Measurements from ENCODE around the gene TMIGD1.
A peak's percentile ranks its signal among the peaks of the same experiment; 100 is the strongest.

The TMIGD1 gene

GRCh38 chr17:30326809-30327208 lies 7.0 kb downstream of the TMIGD1 start:
- DNase-seq = no peak

GRCh38 chr17:30324723-30325122 lies 9.1 kb downstream of the TMIGD1 start:
- no peak for DNase-seq

- DNase-seq = peak; percentile 66 to 75 (median 68)
Measured at GRCh38 chr17:30323895-30324319, 9.9 kb downstream of the TMIGD1 start.

- peak in 2 of 3 donors; percentile 37 to 46 for DNase-seq
Measured at GRCh38 chr17:30323262-30323894, 10.5 kb downstream of the TMIGD1 start.

GRCh38 chr17:30321314-30321713 lies 12.5 kb downstream of the TMIGD1 start:
- DNase-seq = no peak

GRCh38 chr17:30318155-30318554 lies 15.7 kb downstream of the TMIGD1 start:
- no peak for DNase-seq

- peak in 2 of 3 donors; percentile 17 to 40 for DNase-seq
Measured at GRCh38 chr17:30316736-30317135, 17.1 kb downstream of the TMIGD1 start.

- DNase-seq = no peak
Measured at GRCh38 chr17:30315106-30315505, 18.8 kb downstream of the TMIGD1 start.

GRCh38 chr17:30314474-30314873 lies 19.4 kb downstream of the TMIGD1 start:
- no peak for DNase-seq

- no peak for DNase-seq
Measured at GRCh38 chr17:30312226-30312625, 21.6 kb downstream of the TMIGD1 start.

GRCh38 chr17:30310562-30310961 lies 23.3 kb downstream of the TMIGD1 start:
- DNase-seq = no peak

- DNase-seq = no peak
Measured at GRCh38 chr17:30309591-30309990, 24.3 kb downstream of the TMIGD1 start.

GRCh38 chr17:30308406-30308805 lies 25.5 kb downstream of the TMIGD1 start:
- DNase-seq = no peak

- DNase-seq = no peak
Measured at GRCh38 chr17:30304778-30305177, 29.1 kb downstream of the TMIGD1 start.

- DNase-seq = no peak
Measured at GRCh38 chr17:30302241-30302640, 31.6 kb downstream of the TMIGD1 start.

GRCh38 chr17:30300818-30301217 lies 33.0 kb downstream of the TMIGD1 start:
- DNase-seq = peak; percentile 63 to 84 (median 71)

GRCh38 chr17:30299000-30299399 lies 34.9 kb downstream of the TMIGD1 start:
- no peak for DNase-seq

GRCh38 chr17:30297715-30298114 lies 36.1 kb downstream of the TMIGD1 start:
- no peak for DNase-seq

- peak; percentile 63 to 68 (median 67) for DNase-seq
Measured at GRCh38 chr17:30296499-30297080, 37.3 kb downstream of the TMIGD1 start.

GRCh38 chr17:30292286-30292858 lies 41.5 kb downstream of the TMIGD1 start:
- DNase-seq = peak; percentile 49 to 55 (median 51)

- peak; percentile 85 to 94 (median 90) for DNase-seq
Measured at GRCh38 chr17:30291543-30292285, 42.1 kb downstream of the TMIGD1 start, which contains the start of gene BLMH. BLMH (minus strand) TSS chr17:30291944; CDS start chr17:30291819, 125 bp downstream.

- DNase-seq = peak in 1 of 3 donors; percentile 40
Measured at GRCh38 chr17:30290696-30291542, 42.9 kb downstream of the TMIGD1 start.
